Smooth muscle cell (in vitro differentiated cells): ENCODE measurements around the gene ARV1. TPM values are rescaled to one million over a fixed set of nuclear protein-coding genes. Genes with fewer than 3 reads are reported as not detected.

Experiments used
- DNase-seq: peaks from one replicate; lab custom pipeline; 2025; ENCODE audit not compliant: unreplicated experiment; lab: John Stamatoyannopoulos, UW
- H2AFZ ChIP-seq: fragments of 200-600 bp; sonication (generic); 2 replicates; pipeline ENCODE4 v1.6.0; 2016; ENCODE audit warnings: antibody characterized with exemption, low read depth, mild to moderate bottlenecking
- H3F3A ChIP-seq: fragments of 200-600 bp; sonication (generic); 2 replicates; pipeline ENCODE4 v1.6.0; 2017; ENCODE audit warnings: antibody characterized with exemption, low read depth
- H3K27ac ChIP-seq: fragments of 200-600 bp; sonication (generic); 2 replicates; pipeline ENCODE4 v1.5.1; 2016; ENCODE audit warnings: low read depth, mild to moderate bottlenecking
- H3K27me3 ChIP-seq: fragments of 200-600 bp; sonication (generic); 2 replicates; pipeline ENCODE4 v1.6.1; 2016; ENCODE audit warnings: low read depth, mild to moderate bottlenecking
- H3K36me3 ChIP-seq: fragments of 200-600 bp; sonication (generic); 2 replicates; pipeline ENCODE4 v1.5.1; 2016; ENCODE audit warnings: low read depth
- H3K4me1 ChIP-seq: fragments of 200-600 bp; sonication (generic); 2 replicates; pipeline ENCODE4 v1.5.1; 2016; ENCODE audit warnings: low read depth
- H3K4me2 ChIP-seq: fragments of 200-600 bp; sonication (generic); 2 replicates; pipeline ENCODE4 v1.6.0; 2016; ENCODE audit warnings: mild to moderate bottlenecking
- H3K4me3 ChIP-seq: fragments of 200-600 bp; sonication (generic); 2 replicates; pipeline ENCODE4 v1.5.1; 2016; ENCODE audit warnings: mild to moderate bottlenecking
- H3K79me2 ChIP-seq: fragments of 200-600 bp; sonication (generic); 2 replicates; pipeline ENCODE4 v1.6.0; 2016; ENCODE audit warnings: low read depth, mild to moderate bottlenecking
- H3K9ac ChIP-seq: fragments of 200-600 bp; sonication (generic); 2 replicates; pipeline ENCODE4 v1.6.0; 2016; ENCODE audit warnings: low read depth
- H3K9me3 ChIP-seq: fragments of 200-600 bp; sonication (generic); replicated peaks from 2 replicates; pipeline ENCODE4 v1.5.1; 2016; ENCODE audit warnings: low read depth
- H4K20me1 ChIP-seq: fragments of 200-600 bp; sonication (generic); 2 replicates; pipeline ENCODE4 v1.6.0; 2016; ENCODE audit warnings: low read depth
- WGBS: methylation state at CpG from one replicate; pipeline ENCODE4 v1.1.7; 2016; ENCODE audit warnings: low lambda C conversion rate; 5-methylcytosine and 5-hydroxymethylcytosine counted together
- polyA plus RNA-seq: library from polyadenylated mRNA; unstranded; fragments of >200 nt; fragmentation: Nextera tagmentation; extraction: Ambion mirVana; gene quantifications from 2 replicates; pipeline ENCODE4 v1.2.1, GENCODE V29; 2016
- total RNA-seq: library from RNA; depleted of rRNA; stranded (reverse); fragments of >200 nt; gene quantifications from 2 replicates; pipeline ENCODE4 v1.2.3, GENCODE V29; 2014
- TF ChIP-seq, protein P1 (sequence below): fragments of 200-600 bp; sonication (generic); IDR thresholded peaks from 2 replicates; pipeline ENCODE4 v1.5.1; 2017; ENCODE audit warnings: borderline replicate concordance, mild to moderate bottlenecking, antibody characterized with exemption; ENCODE audit not compliant: insufficient read depth, poor library complexity, severe bottlenecking

ARV1 gene
- total and polyA plus RNA-seq, 2 experiments from 2014 or later = 7.4 to 12.5 TPM

DNA sequence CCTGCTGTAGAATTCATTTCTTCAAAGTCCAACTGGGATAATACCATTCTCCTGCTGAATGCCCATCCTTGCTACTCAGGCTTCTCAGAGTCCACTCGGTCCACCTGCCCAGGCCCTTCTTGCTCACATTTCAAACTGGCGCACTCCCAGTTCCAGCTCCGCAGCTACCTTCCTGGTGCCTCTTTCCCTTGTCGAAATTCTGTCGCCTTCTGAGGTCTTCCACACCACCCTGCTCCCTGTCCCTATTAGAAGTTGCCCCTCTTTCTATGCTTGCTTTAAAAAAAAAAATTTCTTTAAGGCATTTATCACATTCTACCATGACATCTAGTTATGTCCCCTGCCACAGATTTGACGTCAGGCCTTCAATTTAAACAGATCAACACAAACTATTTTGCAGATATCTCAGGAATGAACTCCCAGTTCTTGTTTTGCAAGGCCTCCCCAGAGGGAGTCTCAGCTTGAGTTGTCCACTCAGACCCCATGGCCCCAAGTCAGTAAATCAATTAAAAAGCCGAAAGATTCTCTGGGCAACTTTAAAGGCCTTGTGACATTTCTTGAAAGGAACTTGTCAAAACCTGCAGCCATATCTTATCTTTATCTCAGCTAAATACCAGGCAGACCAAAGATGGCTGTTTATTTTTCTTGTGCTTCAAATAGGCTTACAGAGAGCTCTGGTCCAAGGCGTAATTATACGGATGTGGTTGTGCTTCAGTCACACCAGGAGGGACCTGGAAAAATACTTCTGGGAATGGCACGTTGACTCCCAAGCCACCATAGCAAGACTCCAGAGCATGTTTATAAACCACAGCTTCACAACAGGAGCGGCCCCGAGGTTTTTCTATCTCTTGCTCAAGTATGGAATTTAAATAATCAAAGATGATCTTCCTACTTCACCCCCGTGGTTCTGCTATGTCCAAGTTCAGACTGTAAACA lies 59.0 kb downstream of the ARV1 start:
- H3K27me3 ChIP-seq = no peaks in the 10 kb centered on the region
- no peaks in the 10 kb centered on the region for H3F3A ChIP-seq
- H3K27ac ChIP-seq = peak overlapping the region; percentile 63
- 33% methylated on average over 13 of the region's 13 CpGs for WGBS
- H3K4me1 ChIP-seq = peaks cover 8% of the 10 kb centered on the region
- no peak for DNase-seq
- peak overlapping the region; percentile 96 for H3K4me2 ChIP-seq
- peak overlapping the region; percentile 97 for H3K4me3 ChIP-seq
- H3K9me3 ChIP-seq = no peaks in the 10 kb centered on the region
- H4K20me1 ChIP-seq = peaks cover 46% of the 10 kb centered on the region
- H3K79me2 ChIP-seq = peaks cover 34% of the 10 kb centered on the region
- no peak overlapping the region for H2AFZ ChIP-seq
- no peak overlapping the region for H3K9ac ChIP-seq
- no peaks in the 10 kb centered on the region for H3K36me3 ChIP-seq
- TF ChIP-seq, protein P1, sequence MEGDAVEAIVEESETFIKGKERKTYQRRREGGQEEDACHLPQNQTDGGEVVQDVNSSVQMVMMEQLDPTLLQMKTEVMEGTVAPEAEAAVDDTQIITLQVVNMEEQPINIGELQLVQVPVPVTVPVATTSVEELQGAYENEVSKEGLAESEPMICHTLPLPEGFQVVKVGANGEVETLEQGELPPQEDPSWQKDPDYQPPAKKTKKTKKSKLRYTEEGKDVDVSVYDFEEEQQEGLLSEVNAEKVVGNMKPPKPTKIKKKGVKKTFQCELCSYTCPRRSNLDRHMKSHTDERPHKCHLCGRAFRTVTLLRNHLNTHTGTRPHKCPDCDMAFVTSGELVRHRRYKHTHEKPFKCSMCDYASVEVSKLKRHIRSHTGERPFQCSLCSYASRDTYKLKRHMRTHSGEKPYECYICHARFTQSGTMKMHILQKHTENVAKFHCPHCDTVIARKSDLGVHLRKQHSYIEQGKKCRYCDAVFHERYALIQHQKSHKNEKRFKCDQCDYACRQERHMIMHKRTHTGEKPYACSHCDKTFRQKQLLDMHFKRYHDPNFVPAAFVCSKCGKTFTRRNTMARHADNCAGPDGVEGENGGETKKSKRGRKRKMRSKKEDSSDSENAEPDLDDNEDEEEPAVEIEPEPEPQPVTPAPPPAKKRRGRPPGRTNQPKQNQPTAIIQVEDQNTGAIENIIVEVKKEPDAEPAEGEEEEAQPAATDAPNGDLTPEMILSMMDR = no peak

DNA sequence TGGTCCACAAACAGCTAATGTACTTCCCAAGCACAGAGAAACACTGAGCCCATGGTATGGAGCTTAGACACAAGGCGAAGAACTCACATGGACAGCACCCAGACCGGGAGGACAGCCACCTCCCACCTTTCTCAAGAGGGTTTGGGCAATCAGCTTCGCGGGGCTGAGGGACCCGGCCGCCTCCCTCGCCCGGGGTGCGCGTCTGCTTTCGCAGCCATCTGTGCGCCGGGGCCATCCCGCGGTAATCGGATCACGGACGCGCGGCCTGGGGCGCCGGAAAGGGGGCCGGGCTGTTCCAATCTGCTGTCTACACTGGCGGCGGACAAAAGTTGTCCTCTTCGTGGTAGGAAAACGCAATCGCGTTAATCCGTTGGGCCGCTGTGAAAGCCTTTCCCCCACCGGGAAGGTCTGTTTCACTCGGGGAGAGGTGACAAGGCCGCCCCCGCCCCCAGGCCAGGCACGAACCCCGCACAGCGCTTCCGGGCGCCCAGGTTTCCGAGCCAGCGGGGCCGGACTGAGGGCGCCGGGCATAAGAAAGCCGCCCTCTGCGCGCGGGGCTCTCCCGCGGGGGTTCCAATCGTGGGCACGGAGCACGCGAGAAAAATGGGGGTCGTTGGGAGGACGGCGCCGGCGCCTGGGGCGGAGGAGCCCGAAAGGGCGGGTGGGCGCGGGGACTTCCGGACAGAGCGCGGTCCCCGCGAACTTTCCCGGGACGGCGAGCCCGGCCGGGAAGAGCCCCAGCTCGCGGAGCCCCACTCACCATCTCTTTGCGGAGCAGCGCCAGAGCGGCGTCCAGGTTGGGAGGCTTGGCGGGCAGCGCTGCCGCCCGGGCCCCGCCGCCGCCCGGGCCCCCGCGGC lies 60.5 kb downstream of the ARV1 start:
- TF ChIP-seq, protein P1 = no peak
- H3F3A ChIP-seq = no peaks in the 10 kb centered on the region
- WGBS = 2% methylated on average over 70 of the region's 91 CpGs
- peaks cover 32% of the 10 kb centered on the region for H4K20me1 ChIP-seq
- peaks cover 8% of the 10 kb centered on the region for H3K4me1 ChIP-seq
- H2AFZ ChIP-seq = peak overlapping the region; percentile 91
- peak; percentile 49 for DNase-seq
- peak overlapping the region; percentile 87 for H3K9ac ChIP-seq
- H3K4me3 ChIP-seq = peak overlapping the region; percentile 97
- no peaks in the 10 kb centered on the region for H3K36me3 ChIP-seq
- H3K79me2 ChIP-seq = peaks cover 20% of the 10 kb centered on the region
- H3K27ac ChIP-seq = peak overlapping the region; percentile 63
- no peaks in the 10 kb centered on the region for H3K27me3 ChIP-seq
- H3K4me2 ChIP-seq = peak overlapping the region; percentile 96
- H3K9me3 ChIP-seq = no peaks in the 10 kb centered on the region

DNA sequence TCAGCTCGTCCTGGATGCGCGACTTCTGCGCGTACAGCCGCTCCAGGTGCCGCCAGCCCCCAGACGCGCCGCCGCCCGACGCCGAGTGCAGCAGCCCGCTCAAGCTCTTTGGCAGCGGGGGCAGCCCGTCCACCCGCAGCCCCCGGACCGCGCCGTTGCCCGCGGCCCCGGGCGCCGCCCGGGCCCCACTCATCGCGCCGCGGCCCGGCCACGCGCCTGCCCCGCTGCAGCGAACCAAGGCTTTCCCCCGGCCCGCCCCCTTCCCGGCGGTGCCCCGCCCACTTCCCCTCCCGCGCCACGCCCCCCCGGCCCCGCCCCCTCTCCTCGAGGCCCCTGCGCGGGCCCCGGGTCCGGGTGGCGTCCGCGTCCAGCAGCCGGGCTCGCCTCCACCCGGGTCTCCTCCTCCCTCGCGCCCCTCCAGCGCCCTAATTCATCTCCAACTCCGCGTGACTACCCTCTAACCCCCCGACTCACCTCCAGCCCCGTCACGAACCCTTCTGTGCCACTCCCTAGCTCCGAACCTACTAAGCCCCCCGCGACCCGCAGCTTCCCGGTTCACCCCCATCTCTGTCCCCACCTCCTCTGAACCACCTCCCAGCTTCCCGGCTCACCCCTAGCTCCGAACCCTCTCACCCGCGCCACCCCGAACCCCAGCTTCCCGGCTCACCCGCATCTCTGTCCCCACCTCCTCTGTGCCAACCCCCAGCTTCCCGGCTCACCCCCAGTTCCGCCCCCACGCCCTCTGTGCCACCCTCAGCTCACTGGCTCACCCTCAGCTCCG lies 61.3 kb downstream of the ARV1 start, which contains the start of gene FAM89A:
Gene FAM89A (minus strand): TSS at position 236 of the 781 bp plus-strand sequence. CDS start 43 bp downstream, at position 193.
- Histone ChIP-seq H3K9ac (peak within 1 kb of the TSS; percentile 87), H3K4me2 (peak within 1 kb of the TSS; percentile 96), H3K4me3 (peak within 1 kb of the TSS; percentile 97), H3K9me3 (no peaks in the 10 kb centered on the region), H2AFZ (peak within 1 kb of the TSS; percentile 91), H4K20me1 (peaks cover 26% of the 10 kb centered on the region), H3K4me1 (peaks cover 8% of the 10 kb centered on the region), H3K36me3 (no peaks in the 10 kb centered on the region), H3F3A (no peaks in the 10 kb centered on the region), H3K27me3 (no peaks in the 10 kb centered on the region), H3K27ac (peak within 1 kb of the TSS; percentile 63), H3K79me2 (peaks cover 14% of the 10 kb centered on the region)
- WGBS = under 1% methylated on average over 29 of the region's 82 CpGs
- TF ChIP-seq, protein P1 = no peak
- peak; percentile 42 for DNase-seq
